SW 1271 (cell line): ENCODE results near the gene PDE1C.
"Not testable (repeated sequence)": the region's sequence is repeated elsewhere in the genome, so short reads cannot be mapped to it uniquely, and the experiment has no call there.

Experiments
- DNase-seq, 2 experiments: peaks; one replicate each; lab custom pipeline; 2025; lab: John Stamatoyannopoulos, UW

The PDE1C gene

GRCh38 chr7:32070406-32071360, at the start of gene PDE1C:
Gene PDE1C, minus strand, starts transcription at chr7:32070407.
- no peak for DNase-seq

- DNase-seq: no peak
Observed at GRCh38 chr7:32119790-32120196, 49.6 kb upstream of the PDE1C start.

GRCh38 chr7:32117837-32118236, 47.6 kb upstream of the PDE1C start:
- no peak for DNase-seq

GRCh38 chr7:32116436-32116835, 46.2 kb upstream of the PDE1C start:
- DNase-seq: no peak

GRCh38 chr7:32115831-32116230, 45.6 kb upstream of the PDE1C start:
- DNase-seq: peak in 1 of 2 experiments; percentile 36

GRCh38 chr7:32108651-32109050, 38.4 kb upstream of the PDE1C start:
- no peak for DNase-seq

- DNase-seq: no peak
Observed at GRCh38 chr7:32104766-32105165, 34.6 kb upstream of the PDE1C start.

- no peak for DNase-seq
Observed at GRCh38 chr7:32103361-32103760, 33.2 kb upstream of the PDE1C start.

GRCh38 chr7:32102432-32102873, 32.2 kb upstream of the PDE1C start:
- DNase-seq: no peak

- DNase-seq: no peak
Observed at GRCh38 chr7:32100407-32100907, 30.2 kb upstream of the PDE1C start.

- no peak for DNase-seq
Observed at GRCh38 chr7:32094516-32094915, 24.3 kb upstream of the PDE1C start.

- no peak for DNase-seq
Observed at GRCh38 chr7:32093415-32094408, 23.5 kb upstream of the PDE1C start.

GRCh38 chr7:32092346-32092745, 22.1 kb upstream of the PDE1C start:
- no peak for DNase-seq

GRCh38 chr7:32091608-32092210, 21.5 kb upstream of the PDE1C start:
- DNase-seq: no peak

GRCh38 chr7:32089678-32090077, 19.5 kb upstream of the PDE1C start:
- no peak for DNase-seq

- no peak for DNase-seq
Observed at GRCh38 chr7:32089256-32089655, 19.0 kb upstream of the PDE1C start.

- no peak for DNase-seq
Observed at GRCh38 chr7:32088451-32088881, 18.3 kb upstream of the PDE1C start.

- no peak for DNase-seq
Observed at GRCh38 chr7:32079510-32079909, 9.3 kb upstream of the PDE1C start.

- DNase-seq: no peak
Observed at GRCh38 chr7:32078824-32079223, 8.6 kb upstream of the PDE1C start.

- no peak for DNase-seq
Observed at GRCh38 chr7:32077806-32078205, 7.6 kb upstream of the PDE1C start.

- not testable (repeated sequence) for DNase-seq
Observed at GRCh38 chr7:32076802-32077201, 6.6 kb upstream of the PDE1C start.

- DNase-seq: no peak
Observed at GRCh38 chr7:32075612-32076011, 5.4 kb upstream of the PDE1C start.
